Measurements from ENCODE around the gene CHCHD6. TPM values are rescaled to one million over a fixed set of nuclear protein-coding genes. Genes with fewer than 3 reads are reported as not detected.

CHCHD6 gene
- total and polyA plus RNA-seq, 12 donors = 10.6 to 22.5 (median 17.6) TPM

- DNase-seq = peak in 5 of 7 donors; percentile 10 to 74 (median 39)
- H3K4me1 ChIP-seq (replicated peaks in 1 of 2) = peaks cover 0 to 8% of the 10 kb centered on the region in 2 donors
- H3K9me3 ChIP-seq (replicated peaks in 1 of 3) = no peaks in the 10 kb centered on the region
- H3K27ac ChIP-seq = no peak overlapping the region
- no peaks in the 10 kb centered on the region for H3K36me3 ChIP-seq (replicated peaks in 1 of 2)
- TF ChIP-seq CTCF (IDR thresholded peaks at IDR 0.05) (no peak), POLR2A (IDR thresholded peaks at IDR 0.05) (no peak)
- 73 to 80% (median 76%) methylated on average over 9 to 10 of the region's 10 CpGs for WGBS, 4 donors
- no peaks in the 10 kb centered on the region for H3K27me3 ChIP-seq
- H3K4me3 ChIP-seq = no peak overlapping the region
- intact Hi-C loops (cut with DNase I) = no loop called here
Observed at GRCh38 chr3:126858887-126859286, 154.8 kb downstream of the CHCHD6 start.

- H3K4me3 ChIP-seq = no peak overlapping the region
- DNase-seq = no peak
- TF ChIP-seq CTCF (IDR thresholded peaks at IDR 0.05) (no peak), POLR2A (IDR thresholded peaks at IDR 0.05) (no peak)
- WGBS, 4 donors = 88 to 93% (median 93%) methylated on average over 16 of the region's 16 CpGs
- no peaks in the 10 kb centered on the region for H3K27me3 ChIP-seq
- H3K27ac ChIP-seq = no peak overlapping the region
- H3K4me1 ChIP-seq (replicated peaks in 1 of 2) = peaks cover 0 to 1% of the 10 kb centered on the region in 2 donors
- no peaks in the 10 kb centered on the region for H3K9me3 ChIP-seq (replicated peaks in 1 of 3)
- H3K36me3 ChIP-seq (replicated peaks in 1 of 2) = no peaks in the 10 kb centered on the region
- intact Hi-C loops (cut with DNase I) = no loop called here
Observed at GRCh38 chr3:126859415-126860246, 155.6 kb downstream of the CHCHD6 start.

GRCh38 chr3:126865736-126866135 lies 161.7 kb downstream of the CHCHD6 start:
- TF ChIP-seq POLR2A (IDR thresholded peaks at IDR 0.05) (no peak), CTCF (IDR thresholded peaks at IDR 0.05) (no peak)
- no peaks in the 10 kb centered on the region for H3K27me3 ChIP-seq
- no peaks in the 10 kb centered on the region for H3K36me3 ChIP-seq (replicated peaks in 1 of 2)
- WGBS, 4 donors = 49 to 100% (median 96%) methylated on average over 1 of the region's 1 CpG
- H3K9me3 ChIP-seq (replicated peaks in 1 of 3) = no peaks in the 10 kb centered on the region
- no peaks in the 10 kb centered on the region for H3K4me1 ChIP-seq (replicated peaks in 1 of 2)
- intact Hi-C loops (cut with DNase I) = no loop called here
- H3K4me3 ChIP-seq = no peak overlapping the region
- H3K27ac ChIP-seq = no peak overlapping the region
- DNase-seq = no peak

- WGBS, 4 donors = 56 to 68% (median 66%) methylated on average over 3 of the region's 3 CpGs
- no peak overlapping the region for H3K4me3 ChIP-seq
- intact Hi-C loops (cut with DNase I) = no loop called here
Observed at GRCh38 chr3:126866175-126866759, 162.2 kb downstream of the CHCHD6 start.

More at GRCh38 chr3:126866175-126866759, 162.2 kb downstream of the CHCHD6 start:
- Histone ChIP-seq H3K27me3 (no peaks in the 10 kb centered on the region), H3K9me3 (replicated peaks in 1 of 3) (no peaks in the 10 kb centered on the region), H3K36me3 (replicated peaks in 1 of 2) (no peaks in the 10 kb centered on the region), H3K4me1 (replicated peaks in 1 of 2) (no peaks in the 10 kb centered on the region), H3K27ac (no peak overlapping the region)
- no peak for DNase-seq
- TF ChIP-seq CTCF (IDR thresholded peaks at IDR 0.05) = no peak
- TF ChIP-seq POLR2A (IDR thresholded peaks at IDR 0.05) = no peak

Measured in adrenal gland (tissue), 12 donors.